ENCODE measurements around the gene CTNNA3. TPM values are rescaled to one million over a fixed set of nuclear protein-coding genes. Genes with fewer than 3 reads are reported as not detected.
A peak's percentile ranks its signal among the peaks of the same experiment; 100 is the strongest.

Gene CTNNA3
- total RNA-seq, 1 donor from 2014 or later, result under 0.01 TPM

DNA sequence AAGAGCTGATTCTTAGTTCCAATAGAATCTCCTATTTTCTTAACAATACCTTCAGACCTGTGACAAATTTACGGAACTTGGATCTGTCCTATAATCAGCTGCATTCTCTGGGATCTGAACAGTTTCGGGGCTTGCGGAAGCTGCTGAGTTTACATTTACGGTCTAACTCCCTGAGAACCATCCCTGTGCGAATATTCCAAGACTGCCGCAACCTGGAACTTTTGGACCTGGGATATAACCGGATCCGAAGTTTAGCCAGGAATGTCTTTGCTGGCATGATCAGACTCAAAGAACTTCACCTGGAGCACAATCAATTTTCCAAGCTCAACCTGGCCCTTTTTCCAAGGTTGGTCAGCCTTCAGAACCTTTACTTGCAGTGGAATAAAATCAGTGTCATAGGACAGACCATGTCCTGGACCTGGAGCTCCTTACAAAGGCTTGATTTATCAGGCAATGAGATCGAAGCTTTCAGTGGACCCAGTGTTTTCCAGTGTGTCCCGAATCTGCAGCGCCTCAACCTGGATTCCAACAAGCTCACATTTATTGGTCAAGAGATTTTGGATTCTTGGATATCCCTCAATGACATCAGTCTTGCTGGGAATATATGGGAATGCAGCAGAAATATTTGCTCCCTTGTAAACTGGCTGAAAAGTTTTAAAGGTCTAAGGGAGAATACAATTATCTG is 768.6 kb downstream of the CTNNA3 start:
- no peak for DNase-seq

DNA sequence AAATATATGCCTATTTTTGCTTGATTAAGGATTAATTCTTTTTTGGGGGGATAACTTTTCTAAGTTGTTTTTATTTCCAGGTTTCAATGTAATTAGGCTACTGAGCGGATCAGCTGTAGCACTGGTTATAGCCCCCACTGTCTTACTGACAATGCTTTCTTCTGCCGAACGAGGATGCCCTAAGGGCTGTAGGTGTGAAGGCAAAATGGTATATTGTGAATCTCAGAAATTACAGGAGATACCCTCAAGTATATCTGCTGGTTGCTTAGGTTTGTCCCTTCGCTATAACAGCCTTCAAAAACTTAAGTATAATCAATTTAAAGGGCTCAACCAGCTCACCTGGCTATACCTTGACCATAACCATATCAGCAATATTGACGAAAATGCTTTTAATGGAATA is 769.2 kb downstream of the CTNNA3 start:
- no peak for DNase-seq

DNA sequence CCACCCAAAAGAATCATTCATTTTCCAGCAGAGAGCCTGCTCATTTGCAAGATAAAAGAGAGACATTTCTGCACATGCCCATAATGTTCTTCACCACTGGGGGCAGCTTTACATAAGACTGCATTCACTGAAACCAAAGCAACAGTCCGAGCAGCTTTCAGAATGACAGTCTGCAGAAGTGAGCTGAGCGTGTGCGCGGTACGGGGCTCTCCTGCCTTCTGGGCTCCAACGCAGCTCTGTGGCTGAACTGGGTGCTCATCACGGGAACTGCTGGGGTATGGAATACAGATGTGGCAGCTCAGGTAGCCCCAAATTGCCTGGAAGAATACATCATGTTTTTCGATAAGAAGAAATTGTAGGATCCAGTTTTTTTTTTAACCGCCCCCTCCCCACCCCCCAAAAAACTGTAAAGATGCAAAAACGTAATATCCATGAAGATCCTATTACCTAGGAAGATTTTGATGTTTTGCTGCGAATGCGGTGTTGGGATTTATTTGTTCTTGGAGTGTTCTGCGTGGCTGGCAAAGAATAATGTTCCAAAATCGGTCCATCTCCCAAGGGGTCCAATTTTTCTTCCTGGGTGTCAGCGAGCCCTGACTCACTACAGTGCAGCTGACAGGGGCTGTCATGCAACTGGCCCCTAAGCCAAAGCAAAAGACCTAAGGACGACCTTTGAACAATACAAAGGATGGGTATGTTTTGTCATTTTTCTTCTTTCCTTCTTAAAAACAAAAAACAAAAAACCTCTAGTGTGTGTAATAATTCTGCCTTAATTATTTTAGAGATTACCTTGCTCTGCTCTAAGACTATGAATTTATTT is 769.9 kb downstream of the CTNNA3 start, which contains the start of gene LRRTM3:
Gene LRRTM3 (plus strand): TSS at position 141 of the 820 bp plus-strand sequence.
- peak; percentile 70 for DNase-seq

DNA sequence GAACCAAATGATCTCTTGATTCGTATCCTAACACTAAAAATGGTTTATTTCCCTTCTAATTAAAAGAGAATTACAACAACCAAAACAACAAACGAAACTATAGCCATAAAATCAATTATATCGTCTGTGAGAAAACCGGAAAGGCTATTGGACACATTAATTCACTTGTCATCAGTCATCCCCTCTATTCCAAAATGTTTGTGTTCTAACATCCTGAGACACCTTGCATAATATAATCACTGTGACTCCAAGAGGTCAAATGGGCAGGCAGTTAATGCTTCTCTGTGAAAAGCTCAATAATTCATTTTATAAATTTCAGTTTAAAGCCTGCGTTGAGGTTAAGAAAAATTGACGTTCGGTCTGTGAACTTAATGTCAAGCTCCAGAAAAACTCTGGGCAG is 770.6 kb downstream of the CTNNA3 start:
- DNase-seq, result no peak

DNA sequence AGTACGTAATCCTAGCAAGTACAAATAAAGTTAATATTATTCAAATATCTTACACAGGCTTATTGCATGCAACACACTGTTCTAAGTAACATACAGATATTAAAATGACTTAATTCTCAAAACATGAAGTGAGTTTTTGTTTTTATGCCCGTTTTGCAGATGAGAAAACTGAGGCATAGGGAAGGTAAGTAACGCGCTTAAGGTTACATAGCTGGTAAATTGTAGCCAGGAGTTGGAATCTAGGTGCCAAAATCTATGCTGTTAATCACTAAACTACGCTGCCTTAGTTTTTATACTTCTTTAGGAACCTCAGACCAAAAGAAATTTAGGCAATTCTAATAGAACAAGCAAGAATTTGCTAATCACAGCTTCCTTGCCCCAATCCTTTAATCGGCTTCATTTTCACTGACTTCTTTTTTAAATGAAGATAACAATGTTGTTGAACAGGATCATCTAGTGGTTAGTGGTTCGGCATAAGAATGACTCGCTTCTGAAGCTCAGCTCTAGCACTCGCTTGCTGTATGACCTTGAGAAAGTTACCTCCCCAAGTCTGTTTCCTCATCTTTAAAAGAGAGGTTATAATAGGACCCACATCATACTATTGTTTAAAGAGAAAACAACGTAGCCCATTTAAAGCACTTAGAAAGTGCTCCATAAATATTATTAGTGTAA is 771.2 kb downstream of the CTNNA3 start:
- no peak for DNase-seq

DNA sequence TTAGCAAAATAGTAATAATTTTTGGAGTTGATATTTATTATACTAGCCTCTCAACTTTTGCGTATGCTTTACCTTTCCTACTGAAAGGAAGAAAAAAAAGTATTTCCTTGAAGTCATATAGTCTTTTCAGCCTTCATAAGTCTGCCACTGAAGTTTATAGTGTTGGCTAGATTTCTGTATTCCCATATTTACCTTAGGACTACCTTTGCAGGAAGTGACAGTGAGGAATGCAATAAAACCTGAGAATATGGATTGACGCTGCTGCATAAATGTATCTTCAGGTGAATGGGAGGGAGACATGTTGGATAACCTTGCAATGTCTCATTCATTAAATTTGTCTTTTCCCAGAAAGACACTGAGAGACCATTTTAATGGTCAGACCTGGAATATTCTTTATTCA is 776.7 kb downstream of the CTNNA3 start:
- no peak for DNase-seq

DNA sequence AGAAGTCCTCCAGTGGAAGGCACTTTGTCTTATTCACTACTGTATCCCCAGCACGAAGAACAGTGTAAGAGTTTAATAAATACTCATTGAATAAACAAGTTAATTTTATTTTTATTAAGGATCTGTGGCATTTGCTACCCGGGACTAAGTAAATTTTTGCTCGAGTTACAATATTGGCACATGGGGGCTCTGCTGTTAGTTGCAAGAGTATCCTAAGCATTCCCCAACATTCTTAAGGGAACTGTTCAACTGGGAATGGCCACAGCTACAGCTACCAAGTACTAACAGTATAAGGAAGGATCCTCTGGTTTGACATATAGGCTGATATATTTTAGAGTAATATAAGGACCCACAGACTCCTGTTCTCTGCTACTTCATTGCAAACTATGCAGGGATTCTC is 778.9 kb downstream of the CTNNA3 start:
- no peak for DNase-seq

DNA sequence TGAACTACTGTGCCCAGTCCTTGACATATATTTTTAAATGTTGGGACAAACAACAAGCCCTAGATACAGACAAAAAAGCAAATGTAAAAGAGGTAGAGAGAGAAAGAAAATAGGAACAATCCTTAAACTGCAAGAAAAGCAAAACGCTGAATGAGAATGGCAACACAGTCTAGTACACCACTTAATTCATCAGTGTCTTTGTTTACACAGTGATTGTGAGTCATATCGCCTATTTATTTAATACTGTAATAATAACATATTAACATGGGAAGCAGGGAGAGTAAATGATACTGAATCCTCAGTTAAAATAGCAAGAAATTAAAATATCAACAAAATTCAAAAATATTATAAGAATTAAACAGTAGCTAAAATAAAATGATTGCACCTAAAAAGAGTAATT is 780.0 kb downstream of the CTNNA3 start:
- no peak for DNase-seq

DNA sequence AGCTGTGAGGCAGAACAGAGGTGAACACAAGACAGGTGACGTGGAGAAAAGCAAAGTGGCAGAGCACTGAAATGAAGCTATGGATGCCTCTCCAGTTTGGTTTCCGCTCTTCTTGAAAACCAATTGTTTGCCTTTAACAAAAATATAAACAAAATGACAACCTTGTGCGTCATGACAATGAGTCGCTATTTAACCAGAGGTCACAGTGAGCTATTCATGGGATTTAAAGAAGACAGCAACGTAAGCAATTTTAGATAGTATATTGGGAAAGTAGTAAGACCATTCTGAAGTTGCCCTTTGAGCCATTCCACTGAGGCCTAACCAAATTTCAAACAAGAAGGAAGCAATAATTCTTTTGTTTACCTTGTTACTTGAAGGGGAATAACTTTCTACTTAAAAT is 785.3 kb downstream of the CTNNA3 start:
- no peak for DNase-seq

DNA sequence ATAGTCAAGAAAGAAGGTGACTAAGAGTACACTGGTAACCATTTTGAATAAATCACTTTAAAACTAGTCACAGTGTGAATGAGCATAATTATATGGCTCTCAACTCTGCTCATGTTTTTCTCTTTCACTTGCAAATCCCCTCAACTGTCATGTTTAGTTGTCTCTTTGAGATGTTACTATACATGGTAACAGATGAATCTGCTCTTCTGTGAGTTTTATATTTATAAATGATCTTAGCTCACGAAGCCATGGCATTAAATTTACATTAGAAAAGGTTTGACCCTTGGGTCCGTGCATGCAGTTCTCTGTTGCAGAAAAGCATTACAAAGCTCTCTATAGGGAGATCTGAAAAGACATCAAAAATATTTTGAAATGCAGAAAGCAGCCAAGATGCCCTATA is 803.1 kb downstream of the CTNNA3 start:
- no peak for DNase-seq

DNA sequence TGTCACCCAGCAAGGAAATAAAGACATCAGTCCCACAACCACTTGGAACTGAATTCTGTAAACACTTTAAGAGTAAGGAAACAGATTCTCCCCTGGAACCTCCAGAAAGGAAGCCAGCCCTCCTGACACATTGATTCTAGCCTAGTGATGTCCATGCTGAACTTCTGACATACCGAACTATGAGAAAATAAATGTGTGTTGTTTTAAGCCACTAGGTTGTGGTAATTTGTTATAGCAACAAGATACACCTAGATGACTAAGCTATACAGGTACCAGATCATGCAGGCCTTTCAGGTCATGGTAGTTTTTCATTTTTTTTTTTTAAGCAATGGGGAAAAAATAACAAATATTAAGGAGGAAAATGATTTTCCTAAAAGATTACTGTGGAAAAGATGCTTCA is 807.8 kb downstream of the CTNNA3 start:
- no peak for DNase-seq

DNA sequence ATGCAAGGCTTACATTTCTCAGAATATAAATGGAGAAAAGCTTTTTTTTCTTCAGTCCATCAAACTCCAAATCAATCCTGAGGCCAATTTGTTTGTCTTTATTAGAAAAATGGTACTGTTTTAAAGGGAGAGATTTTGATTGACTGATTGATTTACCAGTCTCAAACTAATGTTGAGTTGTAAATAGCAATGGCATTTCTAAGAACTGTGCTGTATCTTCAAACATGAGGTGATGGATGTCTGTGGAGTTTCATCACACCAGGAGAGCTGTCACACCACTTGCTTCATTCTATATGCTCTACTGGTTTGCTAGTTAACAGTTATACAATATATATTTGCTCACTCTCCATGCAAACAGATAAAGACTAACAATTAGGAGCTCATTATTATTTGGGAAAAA is 809.1 kb downstream of the CTNNA3 start:
- no peak for DNase-seq

DNA sequence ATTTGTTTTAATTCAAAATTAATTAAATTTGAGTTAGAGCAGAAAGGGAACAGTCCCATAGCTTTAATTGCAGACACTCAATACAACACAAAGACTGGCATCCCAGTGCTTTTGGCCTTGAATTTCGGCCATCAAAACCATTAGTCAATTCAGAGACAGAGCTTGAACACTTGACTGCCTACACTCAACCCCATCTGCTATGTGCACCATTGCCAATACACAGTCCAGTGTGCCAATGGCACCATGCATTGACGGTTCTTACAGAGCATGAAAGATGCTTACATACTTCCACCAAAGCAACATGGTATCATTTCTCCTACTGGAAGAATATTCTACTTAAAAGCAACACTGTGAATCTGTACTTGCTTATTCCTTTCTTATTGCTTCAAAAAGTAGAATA is 813.7 kb downstream of the CTNNA3 start:
- no peak for DNase-seq

DNA sequence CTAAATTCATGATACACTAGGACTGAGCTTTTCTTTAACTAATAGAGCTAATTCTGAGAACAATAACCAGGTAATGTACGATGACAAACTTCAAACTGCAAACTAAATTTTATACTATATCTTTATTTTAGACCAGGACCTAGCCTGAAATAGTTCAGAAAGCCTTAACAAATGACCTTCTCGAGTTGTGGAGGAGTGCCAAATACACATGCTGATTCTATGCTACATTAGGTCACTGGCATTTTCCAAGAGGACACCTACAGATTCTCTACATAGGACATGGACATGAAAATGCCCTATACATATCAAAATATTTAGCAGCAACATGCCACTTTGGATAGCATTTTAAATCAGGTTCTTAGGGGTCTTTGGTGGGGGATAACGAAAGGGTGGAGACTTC is 814.2 kb downstream of the CTNNA3 start:
- DNase-seq, result no peak

DNA sequence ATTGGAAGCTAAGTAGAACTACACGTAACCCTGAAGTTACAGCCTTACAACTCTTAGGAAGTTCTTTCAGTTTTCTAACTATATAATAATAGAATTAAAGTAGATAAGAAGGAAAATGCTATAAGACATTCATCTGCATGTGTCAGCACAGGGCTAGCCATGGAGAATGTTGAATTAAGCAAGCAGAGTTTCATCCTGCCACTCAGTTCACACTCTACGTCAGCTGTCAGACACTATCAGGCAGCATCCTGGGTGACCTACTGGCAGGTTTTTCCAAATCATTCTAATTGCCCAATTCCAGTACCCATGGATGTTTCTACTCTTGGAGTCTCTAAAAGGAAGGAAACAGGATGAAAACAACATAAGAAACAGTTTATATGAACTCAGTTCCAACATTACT is 815.2 kb downstream of the CTNNA3 start:
- no peak for DNase-seq

DNA sequence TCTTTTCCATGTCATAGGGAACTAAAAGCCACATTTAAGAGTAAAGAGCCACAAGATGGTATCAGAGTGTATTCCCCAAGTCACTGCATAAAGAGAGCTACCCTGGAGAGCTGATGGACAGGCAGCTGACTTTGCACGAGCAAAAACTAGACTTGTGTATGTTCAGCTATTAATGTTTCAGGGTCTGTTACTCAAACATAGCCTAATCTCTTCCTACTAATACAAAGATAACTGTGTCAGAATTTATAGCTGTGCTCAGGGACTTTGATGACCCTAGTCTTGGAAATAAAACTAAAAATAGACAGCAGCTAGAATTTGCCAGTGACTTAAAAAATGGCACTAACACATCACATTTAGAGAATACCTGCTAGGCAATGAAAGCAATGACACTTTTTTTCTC is 815.7 kb downstream of the CTNNA3 start:
- DNase-seq, result no peak

DNA sequence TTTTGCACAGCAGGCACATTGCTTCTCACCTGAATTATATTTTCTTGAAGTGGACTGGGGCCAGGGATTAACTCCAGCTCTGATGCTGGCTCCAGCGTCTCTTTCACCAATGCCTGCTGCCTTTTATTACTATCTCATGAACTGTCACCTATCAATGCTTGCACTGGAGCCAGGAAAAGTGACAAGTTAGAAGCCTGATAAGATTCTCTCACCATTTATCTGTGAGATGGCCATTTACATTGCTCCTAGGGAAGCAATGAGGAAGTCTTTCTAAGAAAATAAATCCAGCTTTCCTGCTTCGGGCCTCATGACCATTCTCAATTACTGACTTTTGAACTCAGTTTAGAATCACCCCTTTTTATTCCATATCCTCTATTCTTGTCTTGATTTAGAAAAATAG is 818.6 kb downstream of the CTNNA3 start:
- no peak for DNase-seq

DNA sequence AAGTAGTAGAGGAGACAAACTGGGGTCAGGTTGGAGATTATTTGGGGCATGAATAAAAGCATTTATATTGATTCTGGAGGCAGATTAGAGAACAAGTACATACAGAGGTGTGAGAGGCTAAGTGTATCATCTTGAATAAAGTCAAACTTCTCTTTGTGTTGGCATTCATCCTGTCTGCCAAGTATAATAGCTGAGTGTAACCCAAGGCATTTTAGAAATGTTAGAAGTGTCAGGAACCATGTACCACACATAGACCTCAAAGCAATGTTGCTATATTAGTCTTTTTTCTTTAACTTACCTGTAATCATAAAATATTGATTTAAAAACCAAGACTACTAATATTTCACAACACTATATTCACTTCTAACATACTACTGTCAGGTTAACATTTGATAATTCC is 826.4 kb downstream of the CTNNA3 start:
- DNase-seq, result no peak

DNA sequence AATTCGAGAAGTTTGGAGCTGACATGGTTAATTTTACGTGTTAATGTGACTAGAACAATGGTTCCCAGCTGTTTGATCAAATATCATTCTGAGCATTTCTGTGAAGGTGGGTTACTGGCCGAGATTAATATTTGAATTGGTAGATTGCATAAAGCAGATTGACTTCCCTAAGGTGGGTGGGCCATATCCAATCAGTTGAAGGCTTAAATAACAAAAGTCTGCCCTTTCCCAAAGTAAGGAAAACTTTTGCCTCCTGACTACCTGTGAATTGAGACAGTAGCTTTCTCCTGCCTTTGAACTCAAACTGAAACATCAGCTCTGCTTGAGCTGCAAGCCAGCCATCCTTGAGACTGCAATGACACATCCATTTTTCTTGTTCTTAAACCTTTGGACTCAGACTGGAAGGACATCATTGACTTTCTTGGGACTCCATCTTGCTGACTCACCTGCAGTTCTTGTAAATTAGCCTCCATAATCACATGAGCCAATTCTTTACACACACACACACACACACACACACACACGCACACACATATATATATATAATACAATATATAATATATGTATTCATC is 833.2 kb downstream of the CTNNA3 start:
- DNase-seq, result no peak

DNA sequence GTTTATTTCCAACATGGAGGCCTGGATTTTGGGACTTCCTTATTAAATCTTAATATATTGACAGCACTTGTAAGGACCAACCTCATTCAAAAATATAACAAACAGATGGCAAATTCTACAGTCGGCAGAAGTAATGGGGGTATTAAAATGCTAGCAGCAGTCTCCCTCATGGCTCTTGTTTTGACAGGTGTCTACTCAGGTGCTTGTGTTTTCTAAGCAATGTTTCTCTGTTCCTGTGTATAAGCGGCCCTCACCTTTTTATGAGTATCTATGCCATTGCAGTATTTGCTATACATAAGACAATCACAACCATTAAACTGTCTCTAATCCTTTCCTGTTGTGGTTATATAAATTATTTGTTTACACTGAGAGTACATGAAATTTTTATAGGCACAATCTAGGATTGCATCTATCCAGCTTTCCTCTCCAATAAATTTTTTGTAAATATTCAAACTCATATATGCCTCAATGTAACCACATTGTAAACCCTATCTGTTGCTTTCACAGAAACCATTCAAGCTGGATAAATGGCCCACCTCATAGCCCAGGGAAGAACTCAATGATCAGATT is 835.5 kb downstream of the CTNNA3 start:
- DNase-seq, result no peak

DNA sequence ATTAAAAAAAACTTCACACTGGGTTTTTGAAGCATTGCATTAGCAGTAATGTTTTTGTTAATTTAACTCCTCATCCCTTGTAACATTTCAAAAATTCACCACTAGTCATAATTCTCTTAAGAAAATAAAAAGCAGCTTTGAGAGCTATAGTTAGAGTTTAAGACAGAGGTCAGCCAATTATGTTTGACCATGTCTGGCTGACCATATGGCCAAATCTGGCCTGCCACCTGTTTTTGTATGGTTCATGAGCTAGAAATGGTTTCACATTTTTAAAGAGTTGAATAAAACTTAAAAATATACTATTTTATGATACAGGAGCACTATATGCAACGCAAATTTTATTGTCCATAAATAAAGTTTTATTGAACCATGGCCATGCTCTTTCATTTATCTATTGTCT is 843.2 kb downstream of the CTNNA3 start:
- DNase-seq, result no peak

DNA sequence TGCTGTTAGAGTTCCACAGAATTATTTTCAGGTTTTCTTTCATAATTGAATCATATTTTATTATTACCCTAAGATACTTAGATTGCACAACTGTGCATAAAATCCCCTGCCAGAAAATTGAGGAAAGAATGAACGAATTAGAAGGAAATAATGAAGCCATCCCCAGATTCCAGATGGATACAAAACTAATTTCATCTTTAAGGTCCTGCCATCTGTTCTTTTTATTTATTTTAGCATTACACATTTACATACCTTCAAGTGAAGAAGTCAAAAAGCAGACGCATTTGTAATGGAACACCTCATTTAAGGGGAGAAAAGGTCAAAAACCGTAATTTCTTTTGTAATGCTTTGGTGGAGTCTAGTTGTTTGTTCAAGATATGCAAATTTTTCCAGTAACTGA is 847.1 kb downstream of the CTNNA3 start:
- no peak for DNase-seq

Data from dermis blood vessel endothelial cell (primary cell).